ENCODE measurements around the gene CNTN1. TPM values are rescaled to one million over a fixed set of nuclear protein-coding genes. Genes with fewer than 3 reads are reported as not detected.

Gene CNTN1
- total and polyA plus RNA-seq, 3 donors from 2014 or later, result 12.0 to 24.1 (median 21.7) TPM

DNA sequence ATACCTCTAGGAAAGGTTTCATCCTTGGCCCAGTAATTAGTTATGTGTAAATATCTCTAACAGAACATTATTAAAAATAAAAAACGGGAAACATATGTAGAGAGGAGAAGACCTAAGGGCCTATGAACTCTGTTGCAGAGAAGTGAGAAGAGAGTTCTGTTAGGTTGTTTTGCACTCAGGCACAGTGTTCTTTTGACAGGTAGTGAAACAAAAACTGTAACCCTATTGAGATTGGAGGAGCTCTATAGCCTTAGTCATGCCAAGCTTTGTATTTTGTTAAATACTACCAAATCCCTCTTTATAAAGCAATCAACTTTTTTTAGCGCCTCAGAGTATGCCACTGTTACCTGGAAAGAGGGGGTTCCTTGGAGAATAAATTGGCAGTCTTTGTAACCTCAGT lies 77.6 kb downstream of the CNTN1 start:
- Histone ChIP-seq H3K27ac (no peak overlapping the region), H3K36me3 (ENCODE audit: low read depth, missing control alignments) (no peaks in the 10 kb centered on the region), H3K4me3 (no peak overlapping the region), H3K27me3 (no peaks in the 10 kb centered on the region), H3K4me1 (peaks cover 11% of the 10 kb centered on the region), H3K9me3 (no peaks in the 10 kb centered on the region)
- TF ChIP-seq, protein P1, sequence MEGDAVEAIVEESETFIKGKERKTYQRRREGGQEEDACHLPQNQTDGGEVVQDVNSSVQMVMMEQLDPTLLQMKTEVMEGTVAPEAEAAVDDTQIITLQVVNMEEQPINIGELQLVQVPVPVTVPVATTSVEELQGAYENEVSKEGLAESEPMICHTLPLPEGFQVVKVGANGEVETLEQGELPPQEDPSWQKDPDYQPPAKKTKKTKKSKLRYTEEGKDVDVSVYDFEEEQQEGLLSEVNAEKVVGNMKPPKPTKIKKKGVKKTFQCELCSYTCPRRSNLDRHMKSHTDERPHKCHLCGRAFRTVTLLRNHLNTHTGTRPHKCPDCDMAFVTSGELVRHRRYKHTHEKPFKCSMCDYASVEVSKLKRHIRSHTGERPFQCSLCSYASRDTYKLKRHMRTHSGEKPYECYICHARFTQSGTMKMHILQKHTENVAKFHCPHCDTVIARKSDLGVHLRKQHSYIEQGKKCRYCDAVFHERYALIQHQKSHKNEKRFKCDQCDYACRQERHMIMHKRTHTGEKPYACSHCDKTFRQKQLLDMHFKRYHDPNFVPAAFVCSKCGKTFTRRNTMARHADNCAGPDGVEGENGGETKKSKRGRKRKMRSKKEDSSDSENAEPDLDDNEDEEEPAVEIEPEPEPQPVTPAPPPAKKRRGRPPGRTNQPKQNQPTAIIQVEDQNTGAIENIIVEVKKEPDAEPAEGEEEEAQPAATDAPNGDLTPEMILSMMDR (IDR thresholded peaks at IDR 0.05), result no peak
- TF ChIP-seq POLR2A (IDR thresholded peaks at IDR 0.05), result no peak
- intact Hi-C loops (cut with DNase I; ENCODE audit: low total_unique reads), result no loop called here
- 36 to 44% methylated on average over 2 of the region's 2 CpGs for WGBS, 2 donors
- DNase-seq, result no peak

DNA sequence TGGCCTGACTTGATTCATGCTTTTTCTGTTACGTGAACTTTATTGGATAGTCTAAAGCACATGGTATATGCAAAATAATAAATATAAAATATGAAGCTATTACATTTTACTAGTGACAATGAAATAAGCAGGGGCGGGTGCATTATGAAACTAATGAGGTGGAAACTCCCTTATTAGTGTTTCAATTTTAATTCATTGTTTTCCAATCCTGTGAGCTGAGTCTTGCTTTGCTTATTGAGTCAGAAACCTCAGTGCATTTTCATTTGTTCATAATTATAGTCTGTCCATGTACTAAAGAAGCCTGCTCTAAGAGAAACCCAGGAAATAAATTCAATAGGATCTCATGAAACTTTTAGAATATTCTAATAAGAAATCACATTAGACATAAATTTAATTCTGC lies 78.5 kb downstream of the CNTN1 start:
- Histone ChIP-seq H3K4me1 (peaks cover 11% of the 10 kb centered on the region), H3K27me3 (no peaks in the 10 kb centered on the region), H3K27ac (no peak overlapping the region), H3K9me3 (no peaks in the 10 kb centered on the region), H3K4me3 (no peak overlapping the region), H3K36me3 (ENCODE audit: low read depth, missing control alignments) (no peaks in the 10 kb centered on the region)
- intact Hi-C loops (cut with DNase I; ENCODE audit: low total_unique reads), result no loop called here
- TF ChIP-seq, protein P1 (IDR thresholded peaks at IDR 0.05), result no peak
- no peak for TF ChIP-seq POLR2A (IDR thresholded peaks at IDR 0.05)
- WGBS, 2 donors, result 87 to 89% methylated on average over 2 of the region's 2 CpGs
- no peak for DNase-seq

DNA sequence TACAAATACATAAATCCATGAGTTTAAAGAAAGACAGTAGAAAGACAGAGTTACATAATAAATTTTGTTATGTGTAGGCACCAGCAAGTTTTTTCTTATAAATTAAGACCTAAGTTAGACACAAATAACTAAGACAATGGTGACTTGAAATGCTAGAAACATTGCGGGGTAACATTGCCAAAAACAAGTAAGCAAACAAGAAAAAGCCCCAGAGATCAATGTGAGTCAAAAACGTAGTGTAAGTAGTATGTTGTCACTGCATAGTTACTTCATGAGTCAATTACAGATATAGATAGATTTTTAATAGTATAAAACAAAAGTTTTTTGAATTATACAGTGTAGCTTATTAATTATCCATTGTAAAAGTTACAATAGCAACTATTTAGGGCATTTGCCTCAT lies 83.4 kb downstream of the CNTN1 start:
- H3K4me3 ChIP-seq, result no peak overlapping the region

DNA sequence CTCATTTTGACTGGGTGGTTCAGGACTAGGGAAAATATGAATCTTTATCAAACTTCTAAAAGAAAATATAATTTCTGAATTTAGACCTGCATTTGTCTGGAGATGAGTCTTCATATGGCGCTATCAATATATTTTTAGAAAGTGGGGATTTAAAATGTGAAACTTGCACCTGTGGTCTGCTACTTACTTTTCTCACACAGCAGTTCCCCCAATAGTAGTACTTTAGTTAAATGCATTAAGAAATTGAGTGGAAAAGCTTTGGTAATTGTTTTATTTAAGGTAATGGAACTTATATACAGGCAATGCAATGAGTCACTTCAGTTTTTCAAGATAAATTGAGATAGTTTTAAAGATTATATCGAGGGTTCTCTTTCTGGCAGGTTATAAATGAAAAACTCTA lies 91.9 kb downstream of the CNTN1 start:
- Histone ChIP-seq H3K36me3 (ENCODE audit: low read depth, missing control alignments) (no peaks in the 10 kb centered on the region), H3K27me3 (no peaks in the 10 kb centered on the region), H3K9me3 (no peaks in the 10 kb centered on the region), H3K27ac (no peak overlapping the region), H3K4me3 (no peak overlapping the region), H3K4me1 (no peaks in the 10 kb centered on the region)
- DNase-seq, result no peak
- WGBS, 2 donors, result 76 to 90% methylated on average over 2 of the region's 2 CpGs
- intact Hi-C loops (cut with DNase I; ENCODE audit: low total_unique reads), result no loop called here
- no peak for TF ChIP-seq POLR2A (IDR thresholded peaks at IDR 0.05)

More for the DNA sequence above, 83.4 kb downstream of the CNTN1 start:
- intact Hi-C loops (cut with DNase I; ENCODE audit: low total_unique reads), result no loop called here
- H3K36me3 ChIP-seq (ENCODE audit: low read depth, missing control alignments), result no peaks in the 10 kb centered on the region
- WGBS, 2 donors, result 71 to 82% methylated on average over 2 of the region's 2 CpGs
- H3K27ac ChIP-seq, result no peak overlapping the region
- no peaks in the 10 kb centered on the region for H3K27me3 ChIP-seq
- TF ChIP-seq, protein P1 (IDR thresholded peaks at IDR 0.05), result no peak
- no peak for TF ChIP-seq POLR2A (IDR thresholded peaks at IDR 0.05)
- no peaks in the 10 kb centered on the region for H3K9me3 ChIP-seq
- no peaks in the 10 kb centered on the region for H3K4me1 ChIP-seq
- no peak for DNase-seq

DNA sequence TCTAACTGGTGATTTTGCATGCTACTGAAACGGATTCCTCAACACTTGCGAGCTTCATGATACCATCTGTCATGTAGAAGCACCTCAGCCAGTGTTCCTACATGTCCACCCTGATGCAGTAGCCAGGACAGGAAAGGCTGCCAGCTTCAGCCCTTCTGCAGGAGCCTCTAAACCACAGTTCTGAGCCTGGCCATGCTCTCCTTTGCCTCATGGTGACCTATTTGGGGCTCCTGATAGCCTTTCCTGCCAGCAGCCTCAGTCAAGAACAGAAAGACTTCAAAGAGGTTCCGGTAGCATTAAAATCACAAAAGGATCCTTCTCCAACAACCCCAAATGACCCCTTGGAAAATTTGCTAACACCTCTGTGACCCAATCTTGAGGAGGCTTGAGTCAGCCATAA lies 96.0 kb downstream of the CNTN1 start:
- WGBS, 2 donors, result 68 to 87% methylated on average over 3 of the region's 3 CpGs
- intact Hi-C loops (cut with DNase I; ENCODE audit: low total_unique reads), result no loop called here

More for the DNA sequence above, 96.0 kb downstream of the CNTN1 start:
- Histone ChIP-seq H3K9me3 (no peaks in the 10 kb centered on the region), H3K27me3 (no peaks in the 10 kb centered on the region), H3K27ac (no peak overlapping the region), H3K4me3 (no peak overlapping the region), H3K36me3 (ENCODE audit: low read depth, missing control alignments) (no peaks in the 10 kb centered on the region), H3K4me1 (no peaks in the 10 kb centered on the region)
- TF ChIP-seq POLR2A (IDR thresholded peaks at IDR 0.05), result no peak
- TF ChIP-seq, protein P1 (IDR thresholded peaks at IDR 0.05), result no peak
- DNase-seq, result no peak

All from testis (tissue), 3 donors.